SU-DHL-6 (cell line): Measurements from ENCODE around the gene CCDC136.

Experiments
- EZH2phosphoT487 ChIP-seq: fragments of 200-600 bp; sonication (generic), shearing (Covaris generic); conservative IDR thresholded peaks from 2 replicates; pipeline ENCODE4 v1.6.1; 2018; ENCODE audit warnings: mild to moderate bottlenecking, antibody characterized with exemption, low read length, moderate library complexity, mixed read lengths
- TF ChIP-seq, protein P1 (sequence below): fragments of 200-600 bp; sonication (generic); IDR thresholded peaks from one replicate; pipeline ENCODE4 v1.5.1; 2017; ENCODE audit warnings: antibody characterized with exemption, mild to moderate bottlenecking, low read length, moderate library complexity; ENCODE audit not compliant: insufficient read depth, poor library complexity, severe bottlenecking

DNA sequence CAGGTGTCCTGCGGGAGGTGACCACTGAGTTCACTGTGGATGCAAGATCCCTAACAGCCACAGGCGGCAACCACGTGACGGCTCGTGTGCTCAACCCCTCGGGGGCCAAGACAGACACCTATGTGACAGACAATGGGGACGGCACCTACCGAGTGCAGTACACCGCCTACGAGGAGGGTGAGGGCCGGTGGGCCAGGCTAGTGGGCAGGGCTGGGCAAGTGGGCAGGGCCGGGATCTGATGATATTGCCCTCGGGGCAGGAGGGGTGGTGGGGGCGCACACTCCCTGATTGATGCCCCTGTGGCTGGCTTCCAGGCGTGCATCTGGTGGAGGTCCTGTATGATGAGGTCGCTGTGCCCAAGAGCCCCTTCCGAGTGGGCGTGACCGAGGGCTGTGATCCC is 54.2 kb downstream of the CCDC136 start:
- TF ChIP-seq, protein P1, sequence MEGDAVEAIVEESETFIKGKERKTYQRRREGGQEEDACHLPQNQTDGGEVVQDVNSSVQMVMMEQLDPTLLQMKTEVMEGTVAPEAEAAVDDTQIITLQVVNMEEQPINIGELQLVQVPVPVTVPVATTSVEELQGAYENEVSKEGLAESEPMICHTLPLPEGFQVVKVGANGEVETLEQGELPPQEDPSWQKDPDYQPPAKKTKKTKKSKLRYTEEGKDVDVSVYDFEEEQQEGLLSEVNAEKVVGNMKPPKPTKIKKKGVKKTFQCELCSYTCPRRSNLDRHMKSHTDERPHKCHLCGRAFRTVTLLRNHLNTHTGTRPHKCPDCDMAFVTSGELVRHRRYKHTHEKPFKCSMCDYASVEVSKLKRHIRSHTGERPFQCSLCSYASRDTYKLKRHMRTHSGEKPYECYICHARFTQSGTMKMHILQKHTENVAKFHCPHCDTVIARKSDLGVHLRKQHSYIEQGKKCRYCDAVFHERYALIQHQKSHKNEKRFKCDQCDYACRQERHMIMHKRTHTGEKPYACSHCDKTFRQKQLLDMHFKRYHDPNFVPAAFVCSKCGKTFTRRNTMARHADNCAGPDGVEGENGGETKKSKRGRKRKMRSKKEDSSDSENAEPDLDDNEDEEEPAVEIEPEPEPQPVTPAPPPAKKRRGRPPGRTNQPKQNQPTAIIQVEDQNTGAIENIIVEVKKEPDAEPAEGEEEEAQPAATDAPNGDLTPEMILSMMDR, result no peak
- TF ChIP-seq EZH2phosphoT487, result no peak
